GM23338 (cell line): ENCODE measurements around the gene PRSS37. TPM values are rescaled to one million over a fixed set of nuclear protein-coding genes. Genes with fewer than 3 reads are reported as not detected.

Experiments
- ATAC-seq: fragments of 200-7000 bp; cut with Tn5 transposase; 3 replicates; pipeline ENCODE4 v1.9.1; 2020
- DNase-seq: peaks from one replicate; pipeline ENCODE4 v3.0.0-alpha.2; 2015; ENCODE audit warnings: low spot score
- H2AFZ ChIP-seq: fragments of 200-600 bp; sonication (generic); 2 replicates; pipeline ENCODE4 v1.8.0; 2016; ENCODE audit warnings: antibody characterized with exemption, mild to moderate bottlenecking, moderate library complexity
- H3F3A ChIP-seq: fragments of 200-600 bp; sonication (generic); replicated peaks from 2 replicates; pipeline ENCODE4 v1.8.0; 2017; ENCODE audit warnings: antibody characterized with exemption, mixed run types, low read depth
- H3K27ac ChIP-seq: fragments of 200-600 bp; sonication (generic); 2 replicates; pipeline ENCODE4 v1.6.1; 2016; ENCODE audit warnings: low read depth
- H3K27me3 ChIP-seq: fragments of 200-600 bp; sonication (generic); 2 replicates; pipeline ENCODE4 v1.8.0; 2016; ENCODE audit warnings: mild to moderate bottlenecking, mixed run types, moderate library complexity; ENCODE audit not compliant: insufficient read depth
- H3K36me3 ChIP-seq: fragments of 200-600 bp; sonication (generic); 2 replicates; pipeline ENCODE4 v1.8.0; 2016; ENCODE audit warnings: mild to moderate bottlenecking; ENCODE audit not compliant: insufficient read depth
- H3K4me1 ChIP-seq: fragments of 200-600 bp; sonication (generic); 2 replicates; pipeline ENCODE4 v1.8.0; 2016; ENCODE audit warnings: mild to moderate bottlenecking, moderate library complexity; ENCODE audit not compliant: insufficient read depth
- H3K4me2 ChIP-seq: fragments of 200-600 bp; sonication (generic); 2 replicates; pipeline ENCODE4 v1.7.1; 2017; ENCODE audit warnings: mixed run types
- H3K4me3 ChIP-seq: fragments of 200-600 bp; sonication (generic); 2 replicates; pipeline ENCODE4 v1.6.1; 2016; ENCODE audit warnings: mixed run types
- H3K79me2 ChIP-seq: fragments of 200-600 bp; sonication (generic); replicated peaks from 2 replicates; pipeline ENCODE4 v1.8.0; 2017; ENCODE audit warnings: mild to moderate bottlenecking; ENCODE audit not compliant: insufficient read depth
- H3K9me2 ChIP-seq: fragments of 200-600 bp; sonication (generic); 2 replicates; pipeline ENCODE4 v1.8.0; 2017; ENCODE audit not compliant: insufficient read depth
- H4K20me1 ChIP-seq: fragments of 200-600 bp; sonication (generic); replicated peaks from 2 replicates; pipeline ENCODE4 v1.8.0; 2017; ENCODE audit warnings: mild to moderate bottlenecking; ENCODE audit not compliant: insufficient read depth
- H3K27ac Mint-ChIP-seq: 2 replicates; pipeline ENCODE4 v1.8.0; 2020; ENCODE audit warnings: inconsistent platforms, mild to moderate bottlenecking, moderate library complexity, mixed read lengths
- H3K27me3 Mint-ChIP-seq: 3 replicates; pipeline ENCODE4 v1.8.0; 2022; ENCODE audit warnings: low read depth, mild to moderate bottlenecking, moderate library complexity, mixed read lengths, inconsistent platforms; ENCODE audit not compliant: insufficient read depth, poor library complexity
- H3K36me3 Mint-ChIP-seq: 3 replicates; pipeline ENCODE4 v1.8.0; 2021; ENCODE audit warnings: low read depth, mild to moderate bottlenecking, inconsistent platforms, moderate library complexity, mixed read lengths
- H3K4me1 Mint-ChIP-seq: 3 replicates; pipeline ENCODE4 v1.8.0; 2020; ENCODE audit warnings: mild to moderate bottlenecking, inconsistent platforms, mixed read lengths
- H3K4me3 Mint-ChIP-seq: 3 replicates; pipeline ENCODE4 v1.8.0; 2021; ENCODE audit warnings: moderate library complexity, mild to moderate bottlenecking, inconsistent platforms, mixed read lengths
- H3K9me3 Mint-ChIP-seq: 3 replicates; pipeline ENCODE4 v1.8.0; 2020; ENCODE audit warnings: moderate library complexity, mild to moderate bottlenecking, inconsistent platforms, mixed read lengths
- ETS1 ChIP-seq: IDR thresholded peaks from 2 replicates; pipeline ENCODE4 v1.6.1; 2016; ENCODE audit warnings: antibody characterized with exemption
- EZH2 ChIP-seq: fragments of 200-600 bp; sonication (generic); IDR thresholded peaks from one replicate; pipeline ENCODE4 v1.8.0; 2017; ENCODE audit warnings: antibody characterized with exemption, mild to moderate bottlenecking, low read depth; ENCODE audit not compliant: unreplicated experiment
- NANOG ChIP-seq: IDR thresholded peaks from 2 replicates; pipeline ENCODE4 v1.6.1; 2016; ENCODE audit warnings: antibody characterized with exemption, borderline replicate concordance
- REST ChIP-seq: IDR thresholded peaks from one replicate; pipeline ENCODE4 v1.6.1; 2018; ENCODE audit warnings: antibody characterized with exemption; ENCODE audit not compliant: unreplicated experiment
- polyA plus RNA-seq: library from polyadenylated mRNA; unstranded; fragments of >200 nt; fragmentation: Nextera tagmentation; extraction: Ambion mirVana; gene quantifications from 2 replicates; pipeline ENCODE4 v1.2.1, GENCODE V29; 2016
- total RNA-seq: library from RNA; depleted of rRNA; stranded (reverse); fragments of >200 nt; shearing (Covaris generic); gene quantifications from 2 replicates; pipeline ENCODE4 v1.2.3, GENCODE V29; 2014
- TF ChIP-seq, protein P1 (sequence below): fragments of 250-450 bp; sonication (Bioruptor Pico); IDR thresholded peaks from 2 replicates; pipeline ENCODE4 v1.5.0; 2020; ENCODE audit warnings: mild to moderate bottlenecking, moderate library complexity

Gene PRSS37
- total and polyA plus RNA-seq, 2 experiments from 2014 or later: 0.58 TPM; not detected in 1

GRCh38 chr7:141840708-141841107 lies 577 bp downstream of the PRSS37 start (continued):
- no peak for TF ChIP-seq REST
- TF ChIP-seq, protein P1, sequence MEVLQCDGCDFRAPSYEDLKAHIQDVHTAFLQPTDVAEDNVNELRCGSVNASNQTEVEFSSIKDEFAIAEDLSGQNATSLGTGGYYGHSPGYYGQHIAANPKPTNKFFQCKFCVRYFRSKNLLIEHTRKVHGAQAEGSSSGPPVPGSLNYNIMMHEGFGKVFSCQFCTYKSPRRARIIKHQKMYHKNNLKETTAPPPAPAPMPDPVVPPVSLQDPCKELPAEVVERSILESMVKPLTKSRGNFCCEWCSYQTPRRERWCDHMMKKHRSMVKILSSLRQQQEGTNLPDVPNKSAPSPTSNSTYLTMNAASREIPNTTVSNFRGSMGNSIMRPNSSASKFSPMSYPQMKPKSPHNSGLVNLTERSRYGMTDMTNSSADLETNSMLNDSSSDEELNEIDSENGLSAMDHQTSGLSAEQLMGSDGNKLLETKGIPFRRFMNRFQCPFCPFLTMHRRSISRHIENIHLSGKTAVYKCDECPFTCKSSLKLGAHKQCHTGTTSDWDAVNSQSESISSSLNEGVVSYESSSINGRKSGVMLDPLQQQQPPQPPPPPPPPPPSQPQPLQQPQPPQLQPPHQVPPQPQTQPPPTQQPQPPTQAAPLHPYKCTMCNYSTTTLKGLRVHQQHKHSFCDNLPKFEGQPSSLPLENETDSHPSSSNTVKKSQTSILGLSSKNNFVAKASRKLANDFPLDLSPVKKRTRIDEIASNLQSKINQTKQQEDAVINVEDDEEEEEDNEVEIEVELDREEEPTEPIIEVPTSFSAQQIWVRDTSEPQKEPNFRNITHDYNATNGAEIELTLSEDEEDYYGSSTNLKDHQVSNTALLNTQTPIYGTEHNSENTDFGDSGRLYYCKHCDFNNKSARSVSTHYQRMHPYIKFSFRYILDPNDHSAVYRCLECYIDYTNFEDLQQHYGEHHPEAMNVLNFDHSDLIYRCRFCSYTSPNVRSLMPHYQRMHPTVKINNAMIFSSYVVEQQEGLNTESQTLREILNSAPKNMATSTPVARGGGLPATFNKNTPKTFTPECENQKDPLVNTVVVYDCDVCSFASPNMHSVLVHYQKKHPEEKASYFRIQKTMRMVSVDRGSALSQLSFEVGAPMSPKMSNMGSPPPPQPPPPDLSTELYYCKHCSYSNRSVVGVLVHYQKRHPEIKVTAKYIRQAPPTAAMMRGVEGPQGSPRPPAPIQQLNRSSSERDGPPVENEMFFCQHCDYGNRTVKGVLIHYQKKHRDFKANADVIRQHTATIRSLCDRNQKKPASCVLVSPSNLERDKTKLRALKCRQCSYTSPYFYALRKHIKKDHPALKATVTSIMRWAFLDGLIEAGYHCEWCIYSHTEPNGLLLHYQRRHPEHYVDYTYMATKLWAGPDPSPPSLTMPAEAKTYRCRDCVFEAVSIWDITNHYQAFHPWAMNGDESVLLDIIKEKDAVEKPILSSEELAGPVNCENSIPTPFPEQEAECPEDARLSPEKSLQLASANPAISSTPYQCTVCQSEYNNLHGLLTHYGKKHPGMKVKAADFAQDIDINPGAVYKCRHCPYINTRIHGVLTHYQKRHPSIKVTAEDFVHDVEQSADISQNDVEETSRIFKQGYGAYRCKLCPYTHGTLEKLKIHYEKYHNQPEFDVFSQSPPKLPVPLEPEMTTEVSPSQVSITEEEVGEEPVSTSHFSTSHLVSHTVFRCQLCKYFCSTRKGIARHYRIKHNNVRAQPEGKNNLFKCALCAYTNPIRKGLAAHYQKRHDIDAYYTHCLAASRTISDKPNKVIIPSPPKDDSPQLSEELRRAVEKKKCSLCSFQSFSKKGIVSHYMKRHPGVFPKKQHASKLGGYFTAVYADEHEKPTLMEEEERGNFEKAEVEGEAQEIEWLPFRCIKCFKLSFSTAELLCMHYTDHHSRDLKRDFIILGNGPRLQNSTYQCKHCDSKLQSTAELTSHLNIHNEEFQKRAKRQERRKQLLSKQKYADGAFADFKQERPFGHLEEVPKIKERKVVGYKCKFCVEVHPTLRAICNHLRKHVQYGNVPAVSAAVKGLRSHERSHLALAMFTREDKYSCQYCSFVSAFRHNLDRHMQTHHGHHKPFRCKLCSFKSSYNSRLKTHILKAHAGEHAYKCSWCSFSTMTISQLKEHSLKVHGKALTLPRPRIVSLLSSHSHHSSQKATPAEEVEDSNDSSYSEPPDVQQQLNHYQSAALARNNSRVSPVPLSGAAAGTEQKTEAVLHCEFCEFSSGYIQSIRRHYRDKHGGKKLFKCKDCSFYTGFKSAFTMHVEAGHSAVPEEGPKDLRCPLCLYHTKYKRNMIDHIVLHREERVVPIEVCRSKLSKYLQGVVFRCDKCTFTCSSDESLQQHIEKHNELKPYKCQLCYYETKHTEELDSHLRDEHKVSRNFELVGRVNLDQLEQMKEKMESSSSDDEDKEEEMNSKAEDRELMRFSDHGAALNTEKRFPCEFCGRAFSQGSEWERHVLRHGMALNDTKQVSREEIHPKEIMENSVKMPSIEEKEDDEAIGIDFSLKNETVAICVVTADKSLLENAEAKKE (CRISPR knock-in tag): no peak

DNA sequence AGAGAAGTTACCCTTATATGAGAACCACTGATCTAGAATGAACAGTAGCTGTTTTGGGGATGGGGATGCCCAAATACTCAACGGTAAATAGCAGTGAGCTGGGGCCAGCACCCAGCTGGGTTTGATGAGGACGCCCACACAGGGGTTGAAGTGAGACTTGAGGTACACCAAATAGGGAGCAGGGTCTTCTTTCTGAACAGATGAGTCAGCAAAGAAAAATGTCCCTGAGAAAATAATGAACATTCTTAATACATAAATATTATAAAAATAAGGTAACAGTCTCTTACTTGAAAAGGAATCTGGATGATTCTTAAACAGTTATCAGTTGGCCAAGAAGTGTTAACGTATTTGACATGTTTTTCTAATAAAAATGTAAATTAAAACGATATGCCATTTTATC lies 2.0 kb downstream of the PRSS37 start:
- no peak overlapping the region for H3K4me3 Mint-ChIP-seq
- Histone ChIP-seq H2AFZ (no peak overlapping the region), H3K4me1 (no peaks in the 10 kb centered on the region), H3K27me3 (no peaks in the 10 kb centered on the region), H3K36me3 (no peaks in the 10 kb centered on the region), H3K4me2 (no peak overlapping the region), H3K9me2 (no peaks in the 10 kb centered on the region), H3F3A (no peaks in the 10 kb centered on the region), H3K79me2 (no peaks in the 10 kb centered on the region), H3K4me3 (no peak overlapping the region), H4K20me1 (no peaks in the 10 kb centered on the region), H3K27ac (no peak overlapping the region)
- H3K27me3 Mint-ChIP-seq: no peaks in the 10 kb centered on the region
- no peak for ATAC-seq
- no peaks in the 10 kb centered on the region for H3K36me3 Mint-ChIP-seq
- H3K27ac Mint-ChIP-seq: no peak overlapping the region; the same call in 1 of the 2 replicates
- TF ChIP-seq EZH2: no peak
- TF ChIP-seq NANOG: no peak
- TF ChIP-seq ETS1: no peak
- no peak for DNase-seq
- H3K4me1 Mint-ChIP-seq: no peaks in the 10 kb centered on the region; the same call in 2 of the 3 replicates
- H3K9me3 Mint-ChIP-seq: no peaks in the 10 kb centered on the region
